ENCODE results near the gene ANKRD52.
"Not testable (repeated sequence)": the region's sequence is repeated elsewhere in the genome, so short reads cannot be mapped to it uniquely, and the experiment has no call there.

Gene ANKRD52

GRCh38 chr12:56258068-56258819 lies at the start of gene ANKRD52:
ANKRD52 (minus strand) TSS chr12:56258384; CDS start chr12:56258269, 115 bp downstream.
- peak; percentile 86 to 96 (median 90) for DNase-seq

GRCh38 chr12:56307221-56307965 lies 49.2 kb upstream of the ANKRD52 start:
- no peak for DNase-seq

GRCh38 chr12:56304872-56305590 lies 46.8 kb upstream of the ANKRD52 start:
- no peak for DNase-seq

- DNase-seq, result no peak
Observed at GRCh38 chr12:56304276-56304675, 46.1 kb upstream of the ANKRD52 start.

- no peak for DNase-seq
Observed at GRCh38 chr12:56300644-56301464, 42.7 kb upstream of the ANKRD52 start.

GRCh38 chr12:56299853-56300643 lies 41.9 kb upstream of the ANKRD52 start, which contains the start of gene CS:
CS (minus strand) TSS chr12:56300330; CDS start chr12:56300201, 129 bp downstream.
- peak; percentile 99 to 100 (median 99) for DNase-seq

GRCh38 chr12:56299308-56299852 lies 41.2 kb upstream of the ANKRD52 start:
- no peak for DNase-seq

- no peak for DNase-seq
Observed at GRCh38 chr12:56298828-56299227, 40.6 kb upstream of the ANKRD52 start.

- no peak for DNase-seq
Observed at GRCh38 chr12:56297400-56297799, 39.2 kb upstream of the ANKRD52 start.

- DNase-seq, result peak in 2 of 3 donors; percentile 17 to 26
Observed at GRCh38 chr12:56296295-56296694, 38.1 kb upstream of the ANKRD52 start.

- DNase-seq, result no peak
Observed at GRCh38 chr12:56293795-56294194, 35.6 kb upstream of the ANKRD52 start.

- DNase-seq, result peak in 1 of 3 donors; percentile 32
Observed at GRCh38 chr12:56288705-56289387, 30.7 kb upstream of the ANKRD52 start.

- no peak for DNase-seq
Observed at GRCh38 chr12:56286044-56286830, 28.1 kb upstream of the ANKRD52 start.

GRCh38 chr12:56284263-56284662 lies 26.1 kb upstream of the ANKRD52 start:
- not testable (repeated sequence) for DNase-seq

GRCh38 chr12:56282579-56282978 lies 24.4 kb upstream of the ANKRD52 start:
- DNase-seq, result no peak

GRCh38 chr12:56282030-56282429 lies 23.8 kb upstream of the ANKRD52 start:
- no peak for DNase-seq

GRCh38 chr12:56280849-56281248 lies 22.7 kb upstream of the ANKRD52 start:
- no peak for DNase-seq

GRCh38 chr12:56278905-56279304 lies 20.7 kb upstream of the ANKRD52 start:
- DNase-seq, result no peak

GRCh38 chr12:56274299-56274698 lies 16.1 kb upstream of the ANKRD52 start:
- DNase-seq, result no peak

- not testable (repeated sequence) for DNase-seq
Observed at GRCh38 chr12:56272468-56272867, 14.3 kb upstream of the ANKRD52 start.

Data from suppressor macrophage treated with lipopolysaccharide for 1 hour (primary cell).